Activated T-helper 2 cell treated with anti-CD3 and anti-CD28 coated beads, Interferon-gamma antibody, Interleukin-2, Interleukin-4, amounts not matched to agents 10 μg/mL and 5 μg/mL and 100 μg/mL, durations not matched to agents 14 hours and 24 hours and 36 hours (primary cell): ENCODE data around the gene C1QTNF9B. TPM values are rescaled to one million over a fixed set of nuclear protein-coding genes. Genes with fewer than 3 reads are reported as not detected.
"Not testable (repeated sequence)": the region's sequence is repeated elsewhere in the genome, so short reads cannot be mapped to it uniquely, and the experiment has no call there.

ENCODE experiments used
- DNase-seq: peaks from one replicate; pipeline ENCODE4 v3.0.0; 2021; ENCODE audit warnings: low spot score
- H3K27ac Mint-ChIP-seq: one replicate; pipeline ENCODE4 v1.8.0; 2021; ENCODE audit warnings: mixed read lengths
- H3K27me3 Mint-ChIP-seq: one replicate; pipeline ENCODE4 v1.8.0; 2021; ENCODE audit warnings: low read depth, mixed read lengths
- H3K36me3 Mint-ChIP-seq: one replicate; pipeline ENCODE4 v1.8.0; 2021; ENCODE audit warnings: low read depth, mixed read lengths
- H3K4me1 Mint-ChIP-seq: one replicate; pipeline ENCODE4 v1.8.0; 2021; ENCODE audit warnings: low read depth, mixed read lengths
- H3K4me3 Mint-ChIP-seq: one replicate; pipeline ENCODE4 v1.8.0; 2021; ENCODE audit warnings: low read depth, mild to moderate bottlenecking, moderate library complexity, mixed read lengths
- H3K9me3 Mint-ChIP-seq: one replicate; pipeline ENCODE4 v1.8.0; 2021; ENCODE audit warnings: mixed read lengths
- intact Hi-C: fragments of 100-400 bp; cut with micrococcal nuclease; formaldehyde crosslinking; loops from one replicate; pipeline ENCODE4 v1.15.1; 2023
- total RNA-seq: library from RNA; stranded (reverse); gene quantifications from 2 replicates; pipeline ENCODE4 v1.2.3, GENCODE V29; 2022

The C1QTNF9B gene
- total RNA-seq, 1 donor from 2014 or later: not detected

DNA sequence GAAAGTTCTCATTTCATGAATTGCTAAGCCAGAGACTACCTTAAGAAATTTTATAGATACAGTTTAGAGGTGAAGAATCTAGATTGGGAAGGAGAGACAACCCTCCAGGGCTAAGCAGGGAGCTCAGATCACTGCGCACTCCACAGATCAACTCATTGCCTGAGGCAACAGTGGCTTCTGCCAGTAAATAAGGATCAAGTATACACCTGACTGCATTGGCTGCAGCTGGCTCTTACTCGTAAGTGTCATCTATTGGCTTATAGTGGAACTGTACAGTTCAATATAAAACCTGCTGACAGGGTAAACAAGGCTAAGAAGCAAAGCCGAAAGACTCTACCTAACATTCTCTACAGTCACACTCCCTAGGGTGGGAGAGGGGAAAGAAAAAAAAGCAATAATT, 18.0 kb upstream of the C1QTNF9B start:
- Mint-ChIP-seq H3K27me3 (peaks cover 54% of the 10 kb centered on the region), H3K9me3 (no peaks in the 10 kb centered on the region)
- intact Hi-C loops: no loop called here

DNA sequence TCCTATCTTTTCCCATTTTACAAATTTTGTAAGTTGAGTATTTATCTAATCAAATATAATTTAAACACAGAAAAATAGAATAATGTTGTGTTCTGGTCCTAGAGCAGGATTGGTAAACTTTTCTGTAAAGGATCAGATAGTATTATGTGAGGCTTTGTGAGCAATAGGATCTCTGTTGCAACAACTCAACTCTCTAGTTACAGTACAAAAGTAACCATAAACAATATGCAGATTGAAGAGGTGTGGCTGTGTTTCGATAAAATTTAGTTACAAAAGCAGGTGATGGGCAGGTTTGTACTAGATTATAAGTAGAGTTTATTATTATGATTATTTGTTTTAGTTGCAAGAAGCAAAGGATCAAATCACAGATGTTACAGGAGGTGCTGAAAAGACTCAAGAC, 15.2 kb upstream of the C1QTNF9B start:
- H3K27me3 Mint-ChIP-seq: peaks cover 37% of the 10 kb centered on the region
- H3K27ac Mint-ChIP-seq: no peak overlapping the region
- H3K4me1 Mint-ChIP-seq: peaks cover 7% of the 10 kb centered on the region
- no peaks in the 10 kb centered on the region for H3K9me3 Mint-ChIP-seq
- intact Hi-C loops: no loop called here
- no peaks in the 10 kb centered on the region for H3K36me3 Mint-ChIP-seq
- no peak overlapping the region for H3K4me3 Mint-ChIP-seq
- DNase-seq: no peak

More for the DNA sequence above, 18.0 kb upstream of the C1QTNF9B start:
- no peak overlapping the region for H3K27ac Mint-ChIP-seq
- no peaks in the 10 kb centered on the region for H3K36me3 Mint-ChIP-seq
- no peak overlapping the region for H3K4me3 Mint-ChIP-seq
- no peak for DNase-seq
- H3K4me1 Mint-ChIP-seq: peaks cover 7% of the 10 kb centered on the region

DNA sequence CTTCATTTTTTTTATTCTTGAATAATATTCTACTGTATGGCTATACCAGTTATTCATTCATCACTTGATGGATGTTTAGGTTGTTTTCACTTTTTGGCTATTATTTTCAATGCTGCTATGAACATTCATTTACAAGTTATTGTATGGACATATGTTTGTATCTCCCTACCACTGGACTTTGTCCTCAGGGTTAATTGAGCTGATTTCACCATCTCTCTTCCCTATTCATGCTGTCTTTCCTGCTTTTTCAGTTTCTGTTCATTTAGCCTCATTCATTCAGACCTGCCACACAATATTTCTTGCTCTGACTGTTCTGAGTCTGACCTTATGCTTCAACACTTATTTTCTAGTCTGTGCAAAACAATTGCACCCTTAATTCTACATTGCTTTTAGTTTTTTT, 12.3 kb upstream of the C1QTNF9B start:
- H3K4me3 Mint-ChIP-seq: no peak overlapping the region
- H3K4me1 Mint-ChIP-seq: peaks cover 7% of the 10 kb centered on the region
- no peak overlapping the region for H3K27ac Mint-ChIP-seq
- no peak for DNase-seq
- intact Hi-C loops: no loop called here
- no peaks in the 10 kb centered on the region for H3K9me3 Mint-ChIP-seq
- peaks cover 37% of the 10 kb centered on the region for H3K27me3 Mint-ChIP-seq
- H3K36me3 Mint-ChIP-seq: no peaks in the 10 kb centered on the region

DNA sequence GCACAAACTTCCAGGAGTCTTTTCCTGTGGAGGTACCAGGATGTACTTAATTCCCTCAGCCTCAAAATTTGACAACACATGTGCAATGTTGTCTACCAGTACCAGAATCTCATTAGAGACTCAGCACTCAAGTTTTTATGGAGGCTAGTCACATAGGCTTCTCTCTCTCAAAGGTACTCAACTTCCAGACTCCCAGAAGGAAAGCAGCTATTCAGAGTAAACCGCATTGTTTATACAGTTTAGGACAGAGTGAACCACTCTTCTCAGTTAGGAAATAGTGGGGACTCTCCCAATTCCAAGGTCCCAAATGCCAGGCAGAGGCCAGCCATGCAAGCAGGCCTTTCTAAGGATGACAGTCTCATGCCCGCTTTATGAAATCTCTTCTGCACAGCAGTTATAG, 8.5 kb upstream of the C1QTNF9B start:
- DNase-seq: no peak
- Mint-ChIP-seq H3K36me3 (no peaks in the 10 kb centered on the region), H3K4me1 (no peaks in the 10 kb centered on the region), H3K27me3 (peaks cover 49% of the 10 kb centered on the region), H3K9me3 (no peaks in the 10 kb centered on the region), H3K4me3 (no peak overlapping the region), H3K27ac (no peak overlapping the region)
- intact Hi-C loops: no loop called here

DNA sequence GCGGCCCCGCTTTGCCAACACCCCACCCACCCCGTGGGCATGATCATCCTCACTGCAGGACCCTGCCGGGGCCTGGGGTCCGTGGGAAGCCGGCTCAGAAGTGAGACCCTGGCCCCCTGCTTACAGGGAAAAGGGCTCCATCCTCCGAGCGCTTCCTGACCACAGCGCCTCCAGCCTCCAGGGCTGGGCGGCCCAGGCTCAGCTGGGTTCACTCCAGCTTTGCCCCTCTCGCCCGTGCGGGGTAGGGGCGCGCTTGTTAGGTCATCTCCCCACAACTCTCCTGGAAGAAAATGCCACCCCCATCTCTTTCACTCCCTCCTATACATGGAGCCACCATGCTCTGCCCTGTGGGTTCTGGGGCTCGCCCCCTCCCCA, 6.6 kb upstream of the C1QTNF9B start:
- DNase-seq: no peak
- no peaks in the 10 kb centered on the region for H3K36me3 Mint-ChIP-seq
- H3K9me3 Mint-ChIP-seq: no peaks in the 10 kb centered on the region
- no peak overlapping the region for H3K27ac Mint-ChIP-seq
- peaks cover 3% of the 10 kb centered on the region for H3K4me1 Mint-ChIP-seq
- H3K27me3 Mint-ChIP-seq: peaks cover 50% of the 10 kb centered on the region
- H3K4me3 Mint-ChIP-seq: no peak overlapping the region
- intact Hi-C loops: no loop called here

DNA sequence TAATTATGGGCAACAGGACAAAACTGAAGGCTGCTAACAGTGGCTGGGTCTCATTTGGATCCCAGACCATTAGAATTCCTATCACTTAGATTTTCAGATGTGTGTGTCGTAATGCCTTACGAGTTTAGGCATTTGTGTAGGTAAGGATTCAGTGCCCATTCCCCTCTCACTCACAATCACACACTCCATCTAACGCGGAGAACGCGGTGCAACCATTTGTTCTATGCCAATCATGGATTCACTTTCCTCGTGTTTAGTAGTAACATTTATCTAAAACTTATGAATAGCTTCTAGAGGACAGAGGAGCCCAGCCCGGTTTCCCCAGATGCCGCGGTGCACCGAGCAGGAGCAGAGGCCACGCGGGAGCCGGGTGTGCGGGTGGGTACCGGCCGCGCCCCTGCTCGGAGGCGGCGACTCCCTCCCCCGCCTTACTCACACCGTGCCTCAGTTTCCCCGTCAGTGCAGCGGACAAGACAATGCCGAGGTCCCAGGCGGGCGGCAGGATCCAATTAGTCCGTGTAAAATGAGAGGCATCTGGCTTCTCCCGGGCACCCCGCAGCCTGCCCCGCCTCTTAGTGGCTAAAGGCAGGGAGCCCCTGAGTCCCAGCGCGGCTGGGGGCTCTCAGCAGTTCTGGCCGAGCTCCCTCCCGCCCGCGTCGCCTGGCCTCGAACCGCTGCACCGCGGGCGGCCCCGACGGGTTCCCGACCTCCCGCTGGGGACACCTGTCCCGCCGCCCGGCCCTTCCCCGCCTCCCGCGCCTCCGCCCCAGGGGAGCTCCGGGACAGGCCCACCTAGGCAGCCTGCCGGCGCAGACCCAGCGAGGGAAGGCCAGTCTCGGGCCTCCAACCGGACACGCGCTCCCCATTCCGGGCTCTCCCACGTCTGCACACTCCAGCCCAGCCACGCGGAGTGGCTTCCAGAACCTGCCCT, 5.9 kb upstream of the C1QTNF9B start:
- Mint-ChIP-seq H3K27ac (no peak overlapping the region), H3K4me3 (no peak overlapping the region), H3K9me3 (no peaks in the 10 kb centered on the region), H3K36me3 (no peaks in the 10 kb centered on the region), H3K27me3 (peaks cover 50% of the 10 kb centered on the region), H3K4me1 (peaks cover 3% of the 10 kb centered on the region)
- intact Hi-C loops: no loop called here
- DNase-seq: no peak

DNA sequence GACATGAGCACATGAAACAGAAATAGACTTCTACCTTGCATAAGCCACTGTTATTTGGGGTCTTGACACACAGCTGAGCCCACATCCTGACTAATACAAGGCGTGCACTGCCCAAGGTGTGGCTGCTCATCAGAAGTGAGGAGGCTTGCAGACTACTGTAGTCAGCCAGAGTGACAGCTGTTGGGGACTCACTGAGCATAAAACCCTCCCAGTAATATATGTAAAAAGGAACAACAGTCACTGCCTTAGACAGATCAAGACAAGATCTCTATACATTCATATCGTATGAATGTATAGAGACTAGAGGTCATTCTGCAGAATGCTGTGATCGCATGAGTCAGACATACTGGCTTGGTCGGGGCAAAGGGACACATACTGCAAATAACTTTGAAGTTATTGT, 4.1 kb upstream of the C1QTNF9B start:
- Mint-ChIP-seq H3K27me3 (peaks cover 41% of the 10 kb centered on the region), H3K4me1 (peaks cover 3% of the 10 kb centered on the region), H3K36me3 (no peaks in the 10 kb centered on the region), H3K4me3 (no peak overlapping the region), H3K9me3 (no peaks in the 10 kb centered on the region), H3K27ac (no peak overlapping the region)
- intact Hi-C loops: no loop called here
- DNase-seq: no peak

DNA sequence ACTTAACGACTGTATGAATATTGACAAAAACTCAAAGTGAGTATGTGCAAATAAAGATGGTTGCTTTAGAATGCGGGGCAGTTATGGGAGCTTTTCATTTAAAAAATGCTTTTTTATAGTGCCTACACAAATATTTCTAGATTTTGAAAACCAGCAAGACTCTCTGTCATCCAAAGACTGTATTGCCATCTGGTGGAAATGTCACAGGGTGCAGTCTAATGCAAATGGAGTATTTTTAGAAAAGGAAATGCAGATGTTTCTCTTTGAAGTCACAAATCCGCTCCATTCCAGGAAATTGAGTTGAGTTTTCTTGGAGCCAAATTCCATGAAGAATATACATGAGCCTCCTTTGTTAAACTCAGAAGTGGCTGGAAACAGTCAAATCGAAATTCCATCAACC, 2.3 kb upstream of the C1QTNF9B start:
- Mint-ChIP-seq H3K9me3 (no peaks in the 10 kb centered on the region), H3K27ac (no peak overlapping the region), H3K27me3 (peaks cover 33% of the 10 kb centered on the region), H3K4me3 (no peak overlapping the region), H3K36me3 (no peaks in the 10 kb centered on the region), H3K4me1 (peaks cover 3% of the 10 kb centered on the region)
- DNase-seq: no peak
- intact Hi-C loops: loop anchor here (1.0 to 2.0 kb wide), 2 partner anchors 23 to 433 kb away; no protein-coding TSS in a partner anchor

DNA sequence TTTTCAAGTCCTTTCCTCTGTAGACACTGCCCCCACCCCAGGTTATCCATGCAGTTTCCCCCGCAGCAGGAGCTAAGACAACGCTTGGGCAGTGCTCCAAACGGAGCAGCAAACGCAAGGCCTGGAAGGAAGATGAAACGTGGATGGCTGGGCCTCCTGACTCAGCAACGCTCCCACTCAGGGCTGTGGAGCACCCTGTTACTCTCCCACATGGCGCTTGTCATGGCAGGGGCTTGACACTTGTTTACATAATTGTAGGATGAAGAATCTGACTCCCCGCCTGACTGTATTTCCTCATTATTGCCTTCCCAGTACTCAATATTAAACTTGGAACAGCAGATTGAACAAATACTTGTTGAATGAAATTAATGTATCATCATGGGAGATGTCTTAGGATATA, 799 bp upstream of the C1QTNF9B start:
- Mint-ChIP-seq H3K27me3 (peaks cover 24% of the 10 kb centered on the region), H3K9me3 (no peaks in the 10 kb centered on the region), H3K27ac (no peak overlapping the region), H3K4me1 (peaks cover 3% of the 10 kb centered on the region), H3K36me3 (no peaks in the 10 kb centered on the region), H3K4me3 (no peak overlapping the region)
- no peak for DNase-seq
- intact Hi-C loops: loop anchor here (2.0 kb wide), 1 partner anchor 21 kb away; no protein-coding TSS in a partner anchor

DNA sequence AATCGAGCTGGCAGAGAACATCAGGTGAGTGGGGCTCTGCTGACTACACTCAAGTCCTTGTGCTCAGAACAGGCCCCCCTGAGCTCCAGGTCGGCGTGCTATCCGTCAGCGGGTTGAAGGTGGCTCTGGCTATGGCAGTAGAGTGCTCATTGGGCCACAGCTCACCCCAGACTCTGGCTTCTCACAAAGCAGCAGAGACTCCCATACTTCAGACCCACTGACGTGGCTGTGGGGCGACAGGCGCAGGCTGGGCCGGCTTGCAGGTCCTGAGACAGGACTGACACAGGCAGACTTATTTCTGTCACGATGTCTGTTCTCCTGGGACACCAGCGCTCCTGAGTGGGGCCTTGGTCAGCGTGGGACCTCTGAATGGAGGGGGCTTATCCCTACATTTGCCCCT, 2.6 kb downstream of the C1QTNF9B start:
- H3K27ac Mint-ChIP-seq, H3K4me1 Mint-ChIP-seq, intact Hi-C loops, H3K36me3 Mint-ChIP-seq, DNase-seq, H3K4me3 Mint-ChIP-seq, H3K27me3 Mint-ChIP-seq, H3K9me3 Mint-ChIP-seq: not testable (repeated sequence)

DNA sequence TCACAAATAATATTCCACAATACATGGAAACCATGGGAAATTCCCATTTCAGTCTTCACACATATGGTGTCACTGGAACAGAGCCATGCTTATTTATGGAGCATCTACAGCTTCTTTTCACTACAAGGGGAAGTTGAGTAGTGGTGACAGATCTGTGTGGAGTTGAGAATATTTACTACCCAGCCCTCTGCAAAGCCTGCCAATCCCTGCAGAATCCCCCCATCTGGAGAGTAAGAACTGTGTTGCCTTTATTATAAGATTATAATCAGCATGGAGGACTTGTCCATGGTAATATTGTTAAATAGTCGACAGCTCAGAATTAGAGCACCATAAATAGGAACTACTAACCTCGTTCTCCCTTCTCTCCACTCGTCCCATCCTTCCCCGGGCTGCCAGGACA, 3.5 kb downstream of the C1QTNF9B start:
- intact Hi-C loops, H3K9me3 Mint-ChIP-seq, H3K4me1 Mint-ChIP-seq, H3K27ac Mint-ChIP-seq, H3K27me3 Mint-ChIP-seq, DNase-seq, H3K36me3 Mint-ChIP-seq, H3K4me3 Mint-ChIP-seq: not testable (repeated sequence)

DNA sequence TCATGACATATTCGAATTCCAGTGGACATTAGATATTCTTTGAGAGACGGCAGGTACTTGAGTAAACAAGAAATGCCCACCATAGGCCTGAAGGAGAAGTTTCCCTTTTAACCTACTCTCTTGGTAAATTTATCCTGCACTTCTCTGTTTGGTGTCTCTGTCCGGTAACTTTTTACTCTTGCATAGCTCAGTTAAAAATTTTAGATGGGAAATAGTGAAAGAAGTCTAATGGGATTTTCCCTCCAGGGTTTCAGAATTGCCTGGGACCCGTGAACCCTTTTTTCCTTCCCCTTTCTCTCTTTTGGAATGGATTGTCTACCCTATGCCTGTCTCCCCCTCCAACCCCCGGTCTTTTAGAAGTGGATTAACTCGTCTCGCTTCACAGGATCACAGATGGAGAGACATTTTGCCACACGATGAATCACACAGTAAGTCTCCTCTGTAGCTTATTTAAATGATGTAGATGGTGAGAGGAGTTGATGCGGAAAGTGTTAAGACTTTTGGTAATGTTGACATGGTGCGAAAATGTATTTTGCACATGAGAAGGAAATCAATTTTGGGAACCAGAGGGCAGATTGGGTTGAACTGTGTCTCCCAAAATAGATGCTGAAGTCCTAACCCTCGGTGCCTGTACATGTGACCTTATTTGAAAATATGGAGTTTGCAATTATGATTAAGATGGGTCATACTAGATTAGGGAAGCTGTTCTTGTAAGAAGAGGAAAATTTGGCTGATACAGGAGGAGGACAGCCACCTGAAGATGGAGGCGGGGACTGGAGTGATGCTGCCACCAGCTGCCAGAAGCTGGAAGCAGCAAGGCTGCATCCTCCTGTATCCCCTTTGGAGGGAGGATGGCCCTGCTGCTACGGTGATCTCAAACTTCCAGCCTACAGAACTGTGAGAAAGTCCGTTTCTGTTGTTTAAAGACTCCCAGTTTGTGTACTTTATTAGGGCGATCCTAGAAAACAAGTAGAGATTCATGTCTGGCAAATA, 7.4 kb downstream of the C1QTNF9B start:
- H3K9me3 Mint-ChIP-seq: no peaks in the 10 kb centered on the region
- H3K27me3 Mint-ChIP-seq: no peaks in the 10 kb centered on the region
- no peak for DNase-seq
- H3K4me1 Mint-ChIP-seq: peaks cover 13% of the 10 kb centered on the region
- intact Hi-C loops: loop anchor here (1.0 to 5.0 kb wide), 2 partner anchors 423 to 515 kb away; no protein-coding TSS in a partner anchor
- peaks cover 3% of the 10 kb centered on the region for H3K36me3 Mint-ChIP-seq
- peak overlapping the region; percentile 88 for H3K4me3 Mint-ChIP-seq
- H3K27ac Mint-ChIP-seq: peak overlapping the region; percentile 69
